ENCODE results near the gene FAM78A.
A peak's percentile ranks its signal among the peaks of the same experiment; 100 is the strongest.

FAM78A gene

GRCh38 chr9:131276094-131276888 is at the start of gene FAM78A:
FAM78A (minus strand) TSS chr9:131276510; CDS start chr9:131276179, 331 bp downstream.
- peak within 1 kb of the TSS; percentile 53 to 76 (median 65) for H3K4me3 ChIP-seq
- H3K27ac ChIP-seq = peak within 1 kb of the TSS; percentile 31 to 98 (median 84)

GRCh38 chr9:131324736-131325679 is 48.7 kb upstream of the FAM78A start:
- H3K27ac ChIP-seq = no peak overlapping the region
- no peak overlapping the region for H3K4me3 ChIP-seq

- no peak overlapping the region for H3K27ac ChIP-seq
Observed at GRCh38 chr9:131323629-131324028, 47.3 kb upstream of the FAM78A start.

GRCh38 chr9:131320031-131320685 is 43.8 kb upstream of the FAM78A start:
- no peak overlapping the region for H3K4me3 ChIP-seq
- no peak overlapping the region for H3K27ac ChIP-seq

More at GRCh38 chr9:131323629-131324028, 47.3 kb upstream of the FAM78A start:
- H3K4me3 ChIP-seq = no peak overlapping the region

GRCh38 chr9:131319486-131319885 is 43.2 kb upstream of the FAM78A start:
- H3K27ac ChIP-seq = no peak overlapping the region
- H3K4me3 ChIP-seq = no peak overlapping the region

- Histone ChIP-seq H3K4me3 (no peak overlapping the region), H3K27ac (no peak overlapping the region)
Observed at GRCh38 chr9:131318231-131319085, 42.1 kb upstream of the FAM78A start.

DNA sequence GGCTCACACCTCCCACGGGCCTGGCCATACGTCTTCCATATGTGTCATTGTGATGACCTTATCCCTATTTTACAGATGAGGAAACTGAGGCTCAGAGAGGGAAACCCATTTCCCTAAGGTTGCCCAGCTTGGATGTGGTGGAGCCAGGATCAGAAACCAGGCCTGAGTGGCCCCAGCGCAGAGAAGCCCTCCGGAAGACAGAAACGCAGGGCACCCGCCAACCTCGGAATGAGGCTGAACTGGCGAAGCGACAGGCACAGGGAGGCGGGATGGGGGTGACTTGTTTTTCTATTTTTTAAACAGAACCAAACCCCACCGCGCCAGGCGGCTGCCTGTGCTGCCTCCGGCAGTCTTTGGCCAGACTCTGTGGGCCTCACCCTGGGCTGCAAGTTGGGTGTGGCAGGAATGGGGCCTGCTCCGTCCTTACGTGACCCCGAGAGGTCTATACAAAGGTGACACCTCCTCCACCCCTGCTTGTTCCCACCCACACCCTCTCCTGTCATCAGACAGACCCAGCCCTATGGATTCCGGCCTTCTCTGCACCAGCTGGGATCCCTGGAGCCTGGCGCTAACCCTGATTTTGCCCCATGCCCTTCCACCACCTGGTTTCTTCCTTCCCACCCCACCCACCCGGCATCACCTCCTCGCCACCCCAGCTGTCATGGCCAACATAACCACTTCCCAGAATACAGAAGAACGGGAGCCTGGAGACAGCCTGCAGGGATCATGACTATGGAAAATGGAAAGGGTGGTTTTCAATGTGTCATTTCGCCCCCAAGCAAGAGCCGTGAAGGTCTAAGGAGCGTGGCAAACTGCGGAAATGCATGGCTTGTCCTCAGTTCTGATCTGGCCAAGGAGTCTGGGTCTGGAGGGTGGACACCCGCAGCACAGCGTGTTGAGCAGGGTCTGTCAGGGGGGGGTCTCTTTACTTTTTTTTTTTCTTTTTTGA is 36.8 kb upstream of the FAM78A start:
- no peak overlapping the region for H3K27ac ChIP-seq
- H3K4me3 ChIP-seq = no peak overlapping the region

DNA sequence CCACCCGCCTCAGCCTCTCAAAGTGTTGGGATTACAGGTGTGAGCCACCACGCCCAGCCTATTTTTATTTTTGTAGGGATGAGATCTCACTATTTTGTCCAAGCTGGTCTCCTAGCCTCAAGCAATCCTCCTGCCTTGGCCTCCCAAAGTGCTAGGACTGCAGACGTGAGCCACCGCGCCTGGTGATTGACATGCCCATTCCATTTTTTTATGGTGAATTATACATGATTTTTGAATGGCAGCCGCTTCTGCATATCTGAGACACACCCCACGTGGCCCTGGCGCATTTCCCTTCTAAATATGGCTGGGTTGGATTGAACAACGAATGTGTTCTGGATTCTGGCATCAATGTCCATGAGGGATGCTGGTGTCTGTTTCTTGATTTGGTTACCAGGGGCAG is 35.9 kb upstream of the FAM78A start:
- Histone ChIP-seq H3K27ac (no peak overlapping the region), H3K4me3 (no peak overlapping the region)

GRCh38 chr9:131310833-131311554 is 34.7 kb upstream of the FAM78A start:
- H3K27ac ChIP-seq = peak overlapping the region in 1 of 21 experiments; percentile 31
- no peak overlapping the region for H3K4me3 ChIP-seq

GRCh38 chr9:131309530-131310276 is 33.4 kb upstream of the FAM78A start:
- Histone ChIP-seq H3K27ac (no peak overlapping the region), H3K4me3 (no peak overlapping the region)

GRCh38 chr9:131308906-131309529 is 32.7 kb upstream of the FAM78A start:
- no peak overlapping the region for H3K4me3 ChIP-seq
- H3K27ac ChIP-seq = no peak overlapping the region

- no peak overlapping the region for H3K4me3 ChIP-seq
- H3K27ac ChIP-seq = no peak overlapping the region
Observed at GRCh38 chr9:131308452-131308851, 32.1 kb upstream of the FAM78A start.

GRCh38 chr9:131307974-131308373 is 31.7 kb upstream of the FAM78A start:
- Histone ChIP-seq H3K27ac (no peak overlapping the region), H3K4me3 (no peak overlapping the region)

DNA sequence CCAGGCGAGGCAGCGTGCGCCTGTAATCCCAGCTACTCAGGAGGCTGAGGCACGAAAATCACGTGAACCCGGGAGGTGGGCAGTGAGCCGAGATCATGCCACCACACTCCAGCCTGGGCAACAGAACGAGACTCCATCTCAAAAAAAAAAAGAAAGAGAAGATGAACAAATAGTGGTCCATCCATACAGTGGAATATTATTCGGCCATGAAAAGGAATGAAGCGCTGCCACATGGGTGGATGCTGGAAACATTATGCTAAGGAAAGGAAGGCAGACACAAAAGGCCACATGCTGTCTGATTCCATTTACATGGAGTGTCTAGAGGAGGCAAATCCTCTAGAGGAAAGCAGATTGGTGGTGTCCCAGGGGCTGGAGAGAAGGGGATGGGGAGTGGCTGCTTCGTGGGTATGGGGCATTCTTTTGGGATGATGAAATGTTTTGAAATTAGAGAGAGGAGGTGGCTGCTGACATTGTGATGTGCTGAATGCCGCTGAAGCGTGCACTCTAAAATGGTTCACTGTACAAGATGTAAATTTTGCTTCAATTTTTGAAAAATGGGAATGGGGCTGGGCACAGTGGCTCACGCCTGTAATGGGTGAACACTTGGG is 30.2 kb upstream of the FAM78A start:
- H3K4me3 ChIP-seq = no peak overlapping the region

DNA sequence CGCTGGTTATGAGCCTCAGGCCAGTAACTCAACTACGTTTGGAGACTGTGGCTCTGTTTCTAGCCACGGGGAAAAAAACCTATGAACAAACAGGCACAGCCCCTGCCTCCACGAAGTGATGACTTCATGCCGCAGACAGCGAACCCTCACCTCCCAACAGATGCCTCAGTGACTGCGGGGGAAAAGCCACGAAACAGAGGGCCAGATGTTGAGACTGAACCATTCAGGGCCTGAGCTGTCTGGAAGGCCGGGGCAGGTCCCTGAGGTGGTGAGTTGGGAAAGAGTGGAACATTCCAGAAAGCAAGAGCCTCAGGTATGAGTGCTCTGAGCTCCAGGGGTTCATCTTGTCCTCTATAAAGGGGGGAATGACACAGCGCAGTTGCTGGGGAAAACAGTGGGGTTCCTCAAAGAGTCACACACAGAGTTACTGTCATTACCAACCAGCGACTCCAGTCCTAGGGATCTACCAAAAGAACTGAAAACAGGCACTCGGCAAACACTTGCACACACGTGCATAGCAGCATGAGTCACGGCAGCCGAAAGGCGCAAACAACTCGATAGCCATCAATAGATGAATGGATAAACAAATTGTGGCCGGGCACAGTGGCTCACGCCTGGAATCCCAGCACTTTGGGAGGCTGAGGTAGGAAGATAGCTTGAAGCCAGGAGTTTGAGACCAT is 28.5 kb upstream of the FAM78A start:
- no peak overlapping the region for H3K4me3 ChIP-seq
- H3K27ac ChIP-seq = no peak overlapping the region

More for the DNA sequence above, 30.2 kb upstream of the FAM78A start:
- no peak overlapping the region for H3K27ac ChIP-seq

Data from skin epidermis (tissue), 12 donors.